KMS-11 (cell line): Measurements from ENCODE around the gene ADGRF3.

Source experiments
- H2AFZ ChIP-seq: fragments of 200-600 bp; sonication (generic); 2 replicates; pipeline ENCODE4 v1.6.1; 2016; ENCODE audit warnings: antibody characterized with exemption, mixed run types, low read depth
- H3K27ac ChIP-seq: fragments of 200-600 bp; sonication (generic); 2 replicates; pipeline ENCODE4 v1.6.1; 2016; ENCODE audit warnings: mild to moderate bottlenecking, mixed run types
- H3K27me3 ChIP-seq: fragments of 200-600 bp; sonication (generic); 2 replicates; pipeline ENCODE4 v1.6.1; 2017; ENCODE audit warnings: mild to moderate bottlenecking, low read depth, mixed run types, moderate library complexity; ENCODE audit not compliant: insufficient read depth
- H3K36me3 ChIP-seq: fragments of 200-600 bp; sonication (generic); 2 replicates; pipeline ENCODE4 v1.6.1; 2017; ENCODE audit warnings: mild to moderate bottlenecking, mixed run types; ENCODE audit not compliant: insufficient read depth
- H3K4me1 ChIP-seq: fragments of 200-600 bp; sonication (generic); 2 replicates; pipeline ENCODE4 v1.6.1; 2016; ENCODE audit warnings: mild to moderate bottlenecking, low read depth, mixed run types; ENCODE audit not compliant: poor library complexity, severe bottlenecking
- H3K4me2 ChIP-seq: fragments of 200-600 bp; sonication (generic); 2 replicates; pipeline ENCODE4 v1.7.0; 2016; ENCODE audit warnings: mild to moderate bottlenecking, mixed run types
- H3K4me3 ChIP-seq: fragments of 200-600 bp; sonication (generic); IDR thresholded peaks from 2 replicates; pipeline ENCODE4 v1.6.1; 2017; ENCODE audit warnings: low read depth, low read length, mixed read lengths; ENCODE audit not compliant: insufficient read depth
- H3K79me2 ChIP-seq: fragments of 200-600 bp; sonication (generic); 2 replicates; pipeline ENCODE4 v1.6.1; 2016; ENCODE audit warnings: low read depth, mixed run types; ENCODE audit not compliant: insufficient read depth
- H3K9ac ChIP-seq: fragments of 200-600 bp; sonication (generic); 2 replicates; pipeline ENCODE4 v1.6.1; 2016; ENCODE audit warnings: mild to moderate bottlenecking, mixed run types
- H4K20me1 ChIP-seq: fragments of 200-600 bp; sonication (generic); 2 replicates; pipeline ENCODE4 v1.6.1; 2016; ENCODE audit warnings: mild to moderate bottlenecking, mixed run types; ENCODE audit not compliant: insufficient read depth
- TF ChIP-seq, protein P1 (sequence below): fragments of 200-600 bp; sonication (generic); conservative IDR thresholded peaks from 2 replicates; pipeline ENCODE4 v1.6.1; 2017; ENCODE audit warnings: low read depth, mild to moderate bottlenecking, antibody characterized with exemption, low read length, moderate library complexity, mixed read lengths

Gene ADGRF3

DNA sequence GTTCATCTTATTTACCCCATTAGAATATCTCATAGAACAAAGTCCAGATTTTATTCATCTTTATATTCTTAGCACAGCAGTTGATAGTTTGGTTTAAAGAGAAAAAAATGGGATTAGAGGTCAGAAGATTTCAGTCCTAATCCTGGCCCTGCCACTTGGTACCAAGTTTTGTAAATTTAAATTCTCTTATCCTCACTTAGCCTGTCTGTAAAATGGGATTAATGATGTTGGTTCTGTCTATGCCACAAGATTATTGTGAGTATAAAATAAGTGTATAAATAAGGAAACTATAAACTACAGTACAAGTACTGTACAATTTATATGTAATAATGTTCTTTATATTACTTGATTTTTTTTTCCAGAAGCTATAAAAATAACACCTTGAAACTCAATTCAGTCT, 38.0 kb upstream of the ADGRF3 start:
- Histone ChIP-seq H3K4me3 (no peak overlapping the region), H3K36me3 (no peaks in the 10 kb centered on the region; the same call in 1 of the 2 replicates), H3K4me2 (no peak overlapping the region)

DNA sequence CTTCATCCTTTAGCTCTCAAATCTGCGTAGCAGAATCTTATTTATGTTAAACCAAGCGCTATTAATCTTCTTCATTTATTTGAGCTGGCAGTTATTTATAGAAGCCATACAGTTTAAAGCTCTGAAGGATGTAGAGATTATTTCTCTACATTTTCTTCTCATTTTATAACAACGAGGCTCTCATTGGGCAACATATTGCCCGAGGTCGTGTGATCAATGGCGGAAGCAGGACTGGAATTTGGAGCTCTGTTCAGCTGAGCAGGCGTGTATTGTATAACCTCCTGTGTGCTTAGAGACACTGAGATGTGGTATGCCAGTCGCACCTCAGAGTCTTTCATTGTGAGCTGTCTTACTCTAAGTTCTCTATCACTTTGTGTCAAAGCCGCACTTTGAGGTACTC, 37.6 kb upstream of the ADGRF3 start:
- Histone ChIP-seq H3K9ac (no peak overlapping the region), H3K27ac (no peak overlapping the region)

More for the DNA sequence above, 38.0 kb upstream of the ADGRF3 start:
- Histone ChIP-seq H3K9ac (no peak overlapping the region), H3K79me2 (no peaks in the 10 kb centered on the region), H2AFZ (no peak overlapping the region), H3K27ac (no peak overlapping the region), H4K20me1 (no peaks in the 10 kb centered on the region), H3K4me1 (peaks cover 4% of the 10 kb centered on the region), H3K27me3 (no peaks in the 10 kb centered on the region)
- TF ChIP-seq, protein P1, sequence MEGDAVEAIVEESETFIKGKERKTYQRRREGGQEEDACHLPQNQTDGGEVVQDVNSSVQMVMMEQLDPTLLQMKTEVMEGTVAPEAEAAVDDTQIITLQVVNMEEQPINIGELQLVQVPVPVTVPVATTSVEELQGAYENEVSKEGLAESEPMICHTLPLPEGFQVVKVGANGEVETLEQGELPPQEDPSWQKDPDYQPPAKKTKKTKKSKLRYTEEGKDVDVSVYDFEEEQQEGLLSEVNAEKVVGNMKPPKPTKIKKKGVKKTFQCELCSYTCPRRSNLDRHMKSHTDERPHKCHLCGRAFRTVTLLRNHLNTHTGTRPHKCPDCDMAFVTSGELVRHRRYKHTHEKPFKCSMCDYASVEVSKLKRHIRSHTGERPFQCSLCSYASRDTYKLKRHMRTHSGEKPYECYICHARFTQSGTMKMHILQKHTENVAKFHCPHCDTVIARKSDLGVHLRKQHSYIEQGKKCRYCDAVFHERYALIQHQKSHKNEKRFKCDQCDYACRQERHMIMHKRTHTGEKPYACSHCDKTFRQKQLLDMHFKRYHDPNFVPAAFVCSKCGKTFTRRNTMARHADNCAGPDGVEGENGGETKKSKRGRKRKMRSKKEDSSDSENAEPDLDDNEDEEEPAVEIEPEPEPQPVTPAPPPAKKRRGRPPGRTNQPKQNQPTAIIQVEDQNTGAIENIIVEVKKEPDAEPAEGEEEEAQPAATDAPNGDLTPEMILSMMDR = no peak

DNA sequence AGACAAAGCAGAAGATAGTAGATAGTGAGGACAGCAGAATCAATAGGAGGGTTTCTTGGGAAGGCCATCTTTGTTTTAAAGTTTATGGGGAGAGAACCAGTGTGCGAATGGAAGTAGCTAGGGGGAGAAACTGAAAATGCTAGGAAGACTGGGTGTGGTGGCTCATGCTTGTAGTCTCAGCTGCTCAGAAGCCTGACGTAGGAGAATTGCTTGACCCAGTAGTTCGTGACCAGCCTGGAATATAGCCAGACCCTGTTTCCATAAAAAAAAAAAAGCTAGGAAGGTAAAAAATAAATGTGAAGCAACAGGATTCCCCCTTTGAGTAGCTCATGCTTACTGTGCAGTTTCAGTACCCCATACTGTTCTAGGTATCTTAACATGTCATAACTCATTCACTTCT, 36.0 kb upstream of the ADGRF3 start:
- Histone ChIP-seq H3K36me3 (no peaks in the 10 kb centered on the region), H3K4me2 (no peak overlapping the region)

More for the DNA sequence above, 37.6 kb upstream of the ADGRF3 start:
- Histone ChIP-seq H2AFZ (no peak overlapping the region), H3K36me3 (no peaks in the 10 kb centered on the region; the same call in 1 of the 2 replicates), H3K79me2 (no peaks in the 10 kb centered on the region), H3K27me3 (no peaks in the 10 kb centered on the region), H3K4me1 (peaks cover 4% of the 10 kb centered on the region), H3K4me2 (no peak overlapping the region), H3K4me3 (no peak overlapping the region), H4K20me1 (no peaks in the 10 kb centered on the region)
- TF ChIP-seq, protein P1 = no peak

DNA sequence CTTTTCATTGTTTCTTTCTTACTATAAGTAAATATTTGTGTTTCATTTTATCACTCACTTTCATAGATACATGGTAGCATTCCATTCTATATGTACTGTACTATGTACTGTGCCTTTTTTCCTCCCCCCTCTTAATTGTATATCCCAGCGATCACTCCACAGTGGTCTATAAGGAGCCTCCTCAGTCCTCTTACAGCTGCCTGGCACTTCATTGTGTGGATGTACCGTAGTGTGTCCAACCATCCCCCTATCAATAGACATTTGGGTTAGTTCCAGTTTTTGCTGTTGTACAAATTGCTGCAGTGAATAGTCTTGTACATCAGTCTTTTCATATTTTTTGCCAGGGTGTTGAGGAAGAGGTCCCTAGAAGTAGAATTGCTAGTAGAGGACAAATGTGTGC, 33.7 kb upstream of the ADGRF3 start:
- Histone ChIP-seq H3K4me3 (no peak overlapping the region), H3K4me2 (no peak overlapping the region), H3K27ac (no peak overlapping the region), H3K36me3 (no peaks in the 10 kb centered on the region), H3K79me2 (no peaks in the 10 kb centered on the region), H3K27me3 (no peaks in the 10 kb centered on the region), H3K9ac (no peak overlapping the region), H2AFZ (no peak overlapping the region), H4K20me1 (no peaks in the 10 kb centered on the region), H3K4me1 (peaks cover 4% of the 10 kb centered on the region)
- TF ChIP-seq, protein P1 = no peak

More for the DNA sequence above, 36.0 kb upstream of the ADGRF3 start:
- Histone ChIP-seq H3K79me2 (no peaks in the 10 kb centered on the region), H3K4me1 (peaks cover 4% of the 10 kb centered on the region), H3K4me3 (no peak overlapping the region), H3K27me3 (no peaks in the 10 kb centered on the region), H3K27ac (no peak overlapping the region), H3K9ac (no peak overlapping the region), H2AFZ (no peak overlapping the region), H4K20me1 (no peaks in the 10 kb centered on the region)
- TF ChIP-seq, protein P1 = no peak
